Keratinocyte (primary cell): ENCODE measurements around the gene GPN1. TPM values are rescaled to one million over a fixed set of nuclear protein-coding genes. Genes with fewer than 3 reads are reported as not detected.
"Not testable (repeated sequence)": the region's sequence is repeated elsewhere in the genome, so short reads cannot be mapped to it uniquely, and the experiment has no call there.

Source experiments
- DNase-seq: peaks from one replicate; pipeline ENCODE4 v3.0.0-alpha.2; 2011; ENCODE audit warnings: low read depth, missing footprints, low spot score
- FAIRE-seq: peaks from 2 replicates; lab custom pipeline; 2011; peaks lifted over from hg19 to GRCh38; lab: Jason Lieb, UNC
- H2AFZ ChIP-seq: 2 replicates; pipeline ENCODE4 v1.6.0; 2012; ENCODE audit warnings: low read length, control low read depth, inconsistent platforms; ENCODE audit not compliant: control insufficient read depth
- H3K27ac ChIP-seq: 2 replicates; pipeline ENCODE4 v1.5.1; 2011; ENCODE audit warnings: low read length; ENCODE audit not compliant: control insufficient read depth, insufficient read depth
- H3K27me3 ChIP-seq: 3 replicates; pipeline ENCODE4 v1.6.0; 2011; ENCODE audit warnings: low read length; ENCODE audit not compliant: control insufficient read depth, insufficient read depth; ENCODE audit errors: extremely low read depth
- H3K36me3 ChIP-seq, 2 experiments: 2 replicates in 1 of 2; 3 replicates in 1 of 2; pipeline ENCODE4 v1.5.1; 2011; ENCODE audit warnings: low read length in 2 of 2, mild to moderate bottlenecking in 1 of 2; ENCODE audit not compliant: control insufficient read depth in 2 of 2, insufficient read depth in 2 of 2; ENCODE audit errors: extremely low read depth in 1 of 2
- H3K4me1 ChIP-seq: 3 replicates; pipeline ENCODE4 v1.5.1; 2011; ENCODE audit warnings: low read length; ENCODE audit not compliant: control insufficient read depth, insufficient read depth; ENCODE audit errors: extremely low read depth
- H3K4me2 ChIP-seq: 3 replicates; pipeline ENCODE4 v1.6.0; 2011; ENCODE audit warnings: low read depth, low read length; ENCODE audit not compliant: control insufficient read depth, insufficient read depth; ENCODE audit errors: extremely low read depth
- H3K4me3 ChIP-seq, 3 experiments: fragments of 200-600 bp in 1 of 3; sonication (generic) in 1 of 3; 2 replicates in 2 of 3; 3 replicates in 1 of 3; pipeline ENCODE4 v1.5.1; 2011 to 2016; ENCODE audit warnings: low read length in 3 of 3, mild to moderate bottlenecking in 3 of 3, control low read depth in 2 of 3, inconsistent platforms in 1 of 3, low read depth in 1 of 3, mixed read lengths in 1 of 3, mixed run types in 1 of 3, moderate library complexity in 1 of 3; ENCODE audit not compliant: control insufficient read depth in 2 of 3, insufficient read depth in 2 of 3; ENCODE audit errors: extremely low read depth in 1 of 3
- H3K79me2 ChIP-seq: 2 replicates; pipeline ENCODE4 v1.6.0; 2012; ENCODE audit warnings: low read length; ENCODE audit not compliant: control insufficient read depth, insufficient read depth
- H3K9ac ChIP-seq: 3 replicates; pipeline ENCODE4 v1.6.0; 2011; ENCODE audit warnings: low read length; ENCODE audit not compliant: control insufficient read depth, insufficient read depth; ENCODE audit errors: extremely low read depth
- H3K9me1 ChIP-seq: 3 replicates; pipeline ENCODE4 v1.6.0; 2011; ENCODE audit warnings: low read length; ENCODE audit not compliant: control insufficient read depth, insufficient read depth; ENCODE audit errors: extremely low read depth
- H3K9me3 ChIP-seq: 2 replicates; pipeline ENCODE4 v1.5.1; 2012; ENCODE audit warnings: low read depth, low read length; ENCODE audit not compliant: control insufficient read depth
- H4K20me1 ChIP-seq: 3 replicates; pipeline ENCODE4 v1.6.0; 2011; ENCODE audit warnings: low read length; ENCODE audit not compliant: control insufficient read depth, insufficient read depth; ENCODE audit errors: extremely low read depth
- EZH2 ChIP-seq: IDR thresholded peaks from one replicate; pipeline ENCODE4 v1.6.1; 2012; ENCODE audit warnings: inconsistent platforms, mild to moderate bottlenecking, low read length, moderate library complexity
- dilution Hi-C: fragments of 300-500 bp; cut with MboI; formaldehyde crosslinking; loops from one replicate; pipeline ENCODE4 v1.7.0; 2020; ENCODE audit warnings: low sequenced_read_pairs; ENCODE audit not compliant: extremely low pct_ligation_motif_present
- polyA plus RNA-seq, 5 experiments: library from polyadenylated mRNA; depleted of rRNA in 3 of 5; stranded (reverse) in 3 of 5; stranded (forward) in 1 of 5; unstranded in 1 of 5; fragments of >200 nt; gene quantifications; 1 replicate in 1 of 5; 2 replicates in 3 of 5; 3 replicates in 1 of 5; pipeline versions ENCODE4 v1.2.1 to v1.2.3, GENCODE V29; 2011 to 2012; ENCODE audit warnings: missing spikeins in 2 of 5, low read depth in 1 of 5, low replicate concordance in 1 of 5
- TF ChIP-seq, protein P1 (sequence below), 3 experiments: IDR thresholded peaks in 1 of 3; conservative IDR thresholded peaks in 1 of 3; optimal IDR thresholded peaks in 1 of 3; 2 replicates in 2 of 3; 3 replicates in 1 of 3; pipeline versions ENCODE3 to v1.5.1; 2011; ENCODE audit warnings: low read length in 3 of 3, mild to moderate bottlenecking in 3 of 3, moderate library complexity in 2 of 3, control low read depth in 1 of 3, inconsistent platforms in 1 of 3; ENCODE audit not compliant: insufficient read depth in 2 of 3; ENCODE audit errors: extremely low read depth in 1 of 3

Gene GPN1
- polyA plus RNA-seq, 1 donor (not counting 4 experiments of a cell fraction or from before 2014, with no cell fraction given): 103 TPM

DNA sequence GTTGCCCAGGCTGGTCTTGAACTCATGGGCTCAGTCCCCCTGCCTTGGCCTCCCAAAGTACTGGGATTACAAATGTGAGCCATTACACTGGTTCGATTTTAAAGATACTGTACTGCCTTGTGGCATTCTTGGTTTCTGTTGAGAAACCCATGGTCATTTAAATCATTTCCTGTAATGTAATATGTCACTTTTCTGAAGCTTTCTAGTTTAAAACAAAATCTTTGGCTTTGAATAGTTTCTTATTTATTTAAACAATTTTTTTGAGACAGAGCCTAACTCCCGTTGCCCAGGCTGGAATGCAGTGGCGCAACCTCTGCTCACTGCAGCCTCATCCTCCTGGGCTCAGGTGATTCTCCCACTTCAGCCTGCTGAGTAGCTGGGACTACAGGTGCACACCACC is 37.1 kb upstream of the GPN1 start:
- Histone ChIP-seq H4K20me1 (no peaks in the 10 kb centered on the region), H3K27me3 (no peaks in the 10 kb centered on the region), H3K79me2 (peaks cover 91% of the 10 kb centered on the region), H3K27ac (no peak overlapping the region), H3K9ac (no peak overlapping the region), H2AFZ (no peak overlapping the region), H3K4me3 (no peak overlapping the region), H3K9me1 (no peaks in the 10 kb centered on the region), H3K4me2 (no peak overlapping the region), H3K4me1 (peaks cover 10% of the 10 kb centered on the region), H3K36me3 (peaks cover 0 to 1% of the 10 kb centered on the region in 2 experiments), H3K9me3 (no peaks in the 10 kb centered on the region)
- dilution Hi-C loops: no loop called here
- FAIRE-seq (no peak), DNase-seq (no peak)
- no peak for TF ChIP-seq EZH2
- TF ChIP-seq, protein P1, sequence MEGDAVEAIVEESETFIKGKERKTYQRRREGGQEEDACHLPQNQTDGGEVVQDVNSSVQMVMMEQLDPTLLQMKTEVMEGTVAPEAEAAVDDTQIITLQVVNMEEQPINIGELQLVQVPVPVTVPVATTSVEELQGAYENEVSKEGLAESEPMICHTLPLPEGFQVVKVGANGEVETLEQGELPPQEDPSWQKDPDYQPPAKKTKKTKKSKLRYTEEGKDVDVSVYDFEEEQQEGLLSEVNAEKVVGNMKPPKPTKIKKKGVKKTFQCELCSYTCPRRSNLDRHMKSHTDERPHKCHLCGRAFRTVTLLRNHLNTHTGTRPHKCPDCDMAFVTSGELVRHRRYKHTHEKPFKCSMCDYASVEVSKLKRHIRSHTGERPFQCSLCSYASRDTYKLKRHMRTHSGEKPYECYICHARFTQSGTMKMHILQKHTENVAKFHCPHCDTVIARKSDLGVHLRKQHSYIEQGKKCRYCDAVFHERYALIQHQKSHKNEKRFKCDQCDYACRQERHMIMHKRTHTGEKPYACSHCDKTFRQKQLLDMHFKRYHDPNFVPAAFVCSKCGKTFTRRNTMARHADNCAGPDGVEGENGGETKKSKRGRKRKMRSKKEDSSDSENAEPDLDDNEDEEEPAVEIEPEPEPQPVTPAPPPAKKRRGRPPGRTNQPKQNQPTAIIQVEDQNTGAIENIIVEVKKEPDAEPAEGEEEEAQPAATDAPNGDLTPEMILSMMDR (optimal IDR thresholded peaks at IDR 0.05 in 1 of 3, IDR thresholded peaks at IDR 0.05 in 1 of 3, conservative IDR thresholded peaks at IDR 0.05 in 1 of 3; ENCODE audit: extremely low read depth in 1 of 3, insufficient read depth in 2 of 3, low read length in 3 of 3): no peak

DNA sequence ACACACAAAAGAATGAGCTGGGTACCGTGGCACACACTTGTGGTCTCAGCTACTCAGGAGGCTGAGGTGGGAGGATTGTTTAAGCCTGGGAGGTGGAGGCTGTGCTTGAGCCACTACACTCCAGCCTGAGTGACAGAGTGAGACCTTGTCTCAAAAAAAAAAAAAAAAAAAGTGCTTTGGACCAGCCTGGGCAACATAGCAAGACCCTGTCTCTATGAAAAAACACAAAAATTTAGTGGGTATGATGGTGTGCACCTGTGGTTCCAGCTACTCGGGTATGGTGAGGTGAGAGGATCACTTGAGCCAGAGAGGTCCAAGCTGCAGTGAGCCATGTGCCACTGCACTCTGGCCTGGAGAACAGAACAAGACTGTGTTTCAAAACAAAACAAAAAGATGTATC is 35.6 kb upstream of the GPN1 start:
- no peak overlapping the region for H2AFZ ChIP-seq
- no peaks in the 10 kb centered on the region for H4K20me1 ChIP-seq
- TF ChIP-seq EZH2: no peak
- TF ChIP-seq, protein P1 (optimal IDR thresholded peaks at IDR 0.05 in 1 of 3, IDR thresholded peaks at IDR 0.05 in 1 of 3, conservative IDR thresholded peaks at IDR 0.05 in 1 of 3; ENCODE audit: extremely low read depth in 1 of 3, insufficient read depth in 2 of 3, low read length in 3 of 3): no peak
- H3K4me1 ChIP-seq: peaks cover 5% of the 10 kb centered on the region
- no peak overlapping the region for H3K9ac ChIP-seq
- peaks cover 0 to 1% of the 10 kb centered on the region in 2 experiments for H3K36me3 ChIP-seq
- no peaks in the 10 kb centered on the region for H3K27me3 ChIP-seq
- H3K79me2 ChIP-seq: peaks cover 90% of the 10 kb centered on the region
- peaks cover 2% of the 10 kb centered on the region for H3K9me1 ChIP-seq
- DNase-seq (no peak), FAIRE-seq (no peak)
- no peaks in the 10 kb centered on the region for H3K9me3 ChIP-seq
- dilution Hi-C loops: no loop called here
- no peak overlapping the region for H3K4me3 ChIP-seq
- H3K4me2 ChIP-seq: no peak overlapping the region
- H3K27ac ChIP-seq: no peak overlapping the region

DNA sequence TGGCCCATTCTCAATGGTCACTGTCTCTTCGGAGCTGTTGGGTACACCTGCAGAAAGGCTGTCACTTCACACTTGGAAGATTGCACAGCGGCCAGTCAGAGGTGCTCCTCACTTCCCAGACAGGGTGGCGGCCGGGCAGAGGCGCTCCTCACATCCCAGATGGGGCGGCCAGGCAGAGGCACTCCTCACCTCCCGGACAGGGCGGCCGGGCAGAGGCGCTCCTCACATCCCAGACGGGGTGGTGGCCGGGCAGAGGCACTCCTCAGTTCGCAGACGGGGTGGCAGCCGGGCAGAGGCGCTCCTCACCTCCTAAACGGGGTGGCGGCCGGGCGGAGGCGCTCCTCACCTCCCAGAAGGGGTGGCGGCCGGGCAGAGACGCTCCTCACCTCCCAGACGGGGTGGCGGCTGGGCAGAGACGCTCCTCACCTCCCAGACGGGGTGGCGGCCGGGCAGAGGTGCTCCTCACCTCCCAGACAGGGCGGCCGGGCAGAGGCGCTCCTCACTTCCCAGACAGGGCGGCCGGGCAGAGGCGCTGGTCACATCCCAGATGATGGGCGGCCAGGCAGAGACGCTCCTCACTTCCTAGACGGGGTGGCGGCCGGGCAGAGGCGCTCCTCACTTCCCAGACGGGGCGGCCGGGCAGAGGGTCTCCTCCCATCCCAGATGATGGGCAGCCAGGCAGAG is 34.7 kb upstream of the GPN1 start:
- H3K4me3 ChIP-seq: not testable (repeated sequence)

DNA sequence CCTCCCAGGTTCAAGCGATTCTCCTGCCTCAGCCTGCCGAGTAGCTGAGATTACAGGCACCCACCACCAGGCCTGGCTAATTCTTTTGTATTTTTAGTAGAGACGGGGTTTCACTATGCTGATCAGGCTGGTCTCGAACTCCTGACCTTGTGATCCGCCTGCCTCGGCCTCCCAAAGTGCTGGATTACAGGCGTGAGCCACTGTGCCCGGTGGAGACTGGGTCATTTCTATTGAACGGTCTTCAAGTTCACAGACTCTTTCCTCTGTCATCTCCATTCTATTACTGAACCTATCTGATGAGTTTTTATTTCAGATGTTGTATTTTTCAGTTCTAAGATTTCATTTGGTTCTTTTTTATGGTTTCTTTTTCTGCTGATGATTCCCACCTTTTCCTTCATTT is 33.4 kb upstream of the GPN1 start:
- H3K27ac ChIP-seq, H3K36me3 ChIP-seq, FAIRE-seq, H3K4me2 ChIP-seq, H3K9ac ChIP-seq, H3K4me1 ChIP-seq, DNase-seq, H3K27me3 ChIP-seq, H3K9me1 ChIP-seq, H3K9me3 ChIP-seq, H2AFZ ChIP-seq, H3K4me3 ChIP-seq, H4K20me1 ChIP-seq, dilution Hi-C loops: not testable (repeated sequence)
- peaks cover 82% of the 10 kb centered on the region for H3K79me2 ChIP-seq

More for the DNA sequence above, 34.7 kb upstream of the GPN1 start:
- H3K79me2 ChIP-seq: peaks cover 87% of the 10 kb centered on the region
- FAIRE-seq, H4K20me1 ChIP-seq, H3K27ac ChIP-seq, dilution Hi-C loops, H3K9ac ChIP-seq, H3K4me2 ChIP-seq, H3K36me3 ChIP-seq, H2AFZ ChIP-seq, H3K9me3 ChIP-seq, H3K4me1 ChIP-seq, H3K27me3 ChIP-seq, DNase-seq, H3K9me1 ChIP-seq: not testable (repeated sequence)
